HEK293 (cell line): ENCODE results near the gene RSPH3.

ENCODE experiments used
- ELK4 ChIP-seq: IDR thresholded peaks from 2 replicates; pipeline ENCODE4 v1.6.1; 2011; ENCODE audit warnings: mild to moderate bottlenecking, low read depth, low read length, borderline replicate concordance
- ZBTB1 ChIP-seq: fragments of 450-650 bp; formaldehyde crosslinking; IDR thresholded peaks from 2 replicates; pipeline ENCODE4 v1.5.1; 2016; ENCODE audit warnings: missing biosample characterization, missing genetic modification characterization
- ZBTB8A ChIP-seq: fragments of 450-650 bp; formaldehyde crosslinking; IDR thresholded peaks from 2 replicates; pipeline ENCODE4 v1.5.1; 2016; ENCODE audit warnings: missing biosample characterization, missing genetic modification characterization
- ZNF24 ChIP-seq: fragments of 450-650 bp; formaldehyde crosslinking; IDR thresholded peaks from 2 replicates; pipeline ENCODE4 v1.5.1; 2016; ENCODE audit warnings: missing biosample characterization, missing genetic modification characterization
- TF ChIP-seq, protein P1 (sequence below): fragments of 450-650 bp; formaldehyde crosslinking; IDR thresholded peaks from 2 replicates; pipeline ENCODE4 v1.5.1; 2016; ENCODE audit warnings: missing biosample characterization, missing genetic modification characterization
- TF ChIP-seq, protein P2 (sequence below): fragments of 450-650 bp; formaldehyde crosslinking; IDR thresholded peaks from 2 replicates; pipeline ENCODE4 v1.5.1; 2016; ENCODE audit warnings: missing biosample characterization, missing genetic modification characterization

DNA sequence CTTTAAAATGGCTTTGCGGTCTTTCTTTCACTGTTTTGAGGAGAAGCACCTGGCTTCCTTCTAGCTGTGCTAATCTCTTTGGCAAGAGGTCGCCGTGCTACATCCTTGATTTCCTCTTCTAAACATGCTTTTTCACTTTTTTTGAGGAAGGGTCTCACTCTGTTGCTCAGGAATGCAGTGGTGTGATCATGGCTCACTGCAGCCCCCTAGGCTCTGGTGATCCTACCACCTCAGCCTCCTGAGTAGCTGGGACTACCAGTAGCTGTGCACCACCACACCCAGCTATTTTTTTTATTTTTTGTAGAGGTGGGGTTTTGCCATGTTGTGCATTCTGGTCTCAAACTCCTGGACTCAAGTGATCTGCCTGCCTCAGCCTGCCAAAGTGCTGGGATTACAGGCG lies 40.5 kb downstream of the RSPH3 start:
- TF ChIP-seq, protein P1, sequence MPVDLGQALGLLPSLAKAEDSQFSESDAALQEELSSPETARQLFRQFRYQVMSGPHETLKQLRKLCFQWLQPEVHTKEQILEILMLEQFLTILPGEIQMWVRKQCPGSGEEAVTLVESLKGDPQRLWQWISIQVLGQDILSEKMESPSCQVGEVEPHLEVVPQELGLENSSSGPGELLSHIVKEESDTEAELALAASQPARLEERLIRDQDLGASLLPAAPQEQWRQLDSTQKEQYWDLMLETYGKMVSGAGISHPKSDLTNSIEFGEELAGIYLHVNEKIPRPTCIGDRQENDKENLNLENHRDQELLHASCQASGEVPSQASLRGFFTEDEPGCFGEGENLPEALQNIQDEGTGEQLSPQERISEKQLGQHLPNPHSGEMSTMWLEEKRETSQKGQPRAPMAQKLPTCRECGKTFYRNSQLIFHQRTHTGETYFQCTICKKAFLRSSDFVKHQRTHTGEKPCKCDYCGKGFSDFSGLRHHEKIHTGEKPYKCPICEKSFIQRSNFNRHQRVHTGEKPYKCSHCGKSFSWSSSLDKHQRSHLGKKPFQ, result no peak
- no peak for TF ChIP-seq ELK4
- no peak for TF ChIP-seq ZBTB8A (tag by site-specific recombination)
- TF ChIP-seq, protein P2, sequence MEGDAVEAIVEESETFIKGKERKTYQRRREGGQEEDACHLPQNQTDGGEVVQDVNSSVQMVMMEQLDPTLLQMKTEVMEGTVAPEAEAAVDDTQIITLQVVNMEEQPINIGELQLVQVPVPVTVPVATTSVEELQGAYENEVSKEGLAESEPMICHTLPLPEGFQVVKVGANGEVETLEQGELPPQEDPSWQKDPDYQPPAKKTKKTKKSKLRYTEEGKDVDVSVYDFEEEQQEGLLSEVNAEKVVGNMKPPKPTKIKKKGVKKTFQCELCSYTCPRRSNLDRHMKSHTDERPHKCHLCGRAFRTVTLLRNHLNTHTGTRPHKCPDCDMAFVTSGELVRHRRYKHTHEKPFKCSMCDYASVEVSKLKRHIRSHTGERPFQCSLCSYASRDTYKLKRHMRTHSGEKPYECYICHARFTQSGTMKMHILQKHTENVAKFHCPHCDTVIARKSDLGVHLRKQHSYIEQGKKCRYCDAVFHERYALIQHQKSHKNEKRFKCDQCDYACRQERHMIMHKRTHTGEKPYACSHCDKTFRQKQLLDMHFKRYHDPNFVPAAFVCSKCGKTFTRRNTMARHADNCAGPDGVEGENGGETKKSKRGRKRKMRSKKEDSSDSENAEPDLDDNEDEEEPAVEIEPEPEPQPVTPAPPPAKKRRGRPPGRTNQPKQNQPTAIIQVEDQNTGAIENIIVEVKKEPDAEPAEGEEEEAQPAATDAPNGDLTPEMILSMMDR (tag by site-specific recombination), result no peak
- TF ChIP-seq ZNF24 (tag by site-specific recombination), result no peak
- TF ChIP-seq ZBTB1 (tag by site-specific recombination), result no peak
